ENCODE data around the gene CDC73. TPM values are rescaled to one million over a fixed set of nuclear protein-coding genes. Genes with fewer than 3 reads are reported as not detected.

The CDC73 gene
- total RNA-seq, 1 donor from 2014 or later: 49.2 TPM

DNA sequence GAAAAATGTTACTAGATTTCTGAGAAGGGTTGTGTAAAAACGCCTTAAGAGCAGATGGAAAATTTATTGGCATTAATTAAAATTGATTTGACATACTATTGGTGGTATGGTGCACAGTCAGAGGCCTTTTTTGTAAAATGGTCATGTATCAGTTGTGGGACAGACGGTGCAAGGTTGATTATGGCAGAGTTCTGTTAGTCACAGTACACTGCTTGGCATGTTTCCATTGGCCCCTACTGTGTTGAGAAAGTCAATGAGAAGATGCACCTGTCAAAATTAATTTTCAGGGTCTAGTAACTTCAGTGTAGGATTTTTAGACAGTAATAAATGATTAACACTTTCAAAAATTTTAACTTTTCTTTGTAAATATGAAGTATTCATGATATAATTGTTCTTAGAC lies 60.2 kb downstream of the CDC73 start:
- H3K4me2 ChIP-seq: no peak overlapping the region
- H3K4me3 ChIP-seq: no peak overlapping the region
- no peaks in the 10 kb centered on the region for H3K27me3 Mint-ChIP-seq (ENCODE audit: insufficient read depth, low read depth)
- no peak overlapping the region for H3K9ac ChIP-seq
- H3K4me3 Mint-ChIP-seq: no peak overlapping the region
- H3K36me3 Mint-ChIP-seq: peaks cover 2% of the 10 kb centered on the region
- H3K27ac Mint-ChIP-seq: no peak overlapping the region
- no peaks in the 10 kb centered on the region for H3F3A ChIP-seq (ENCODE audit: low read depth)
- H3K9me3 Mint-ChIP-seq: no peaks in the 10 kb centered on the region
- H3K4me1 Mint-ChIP-seq: peaks cover 22% of the 10 kb centered on the region
- peaks cover 37% of the 10 kb centered on the region for H4K20me1 ChIP-seq (ENCODE audit: low read depth)
- no peaks in the 10 kb centered on the region for H3K27me3 ChIP-seq
- peak overlapping the region; percentile 5 for H3K27ac ChIP-seq
- TF ChIP-seq, protein P1, sequence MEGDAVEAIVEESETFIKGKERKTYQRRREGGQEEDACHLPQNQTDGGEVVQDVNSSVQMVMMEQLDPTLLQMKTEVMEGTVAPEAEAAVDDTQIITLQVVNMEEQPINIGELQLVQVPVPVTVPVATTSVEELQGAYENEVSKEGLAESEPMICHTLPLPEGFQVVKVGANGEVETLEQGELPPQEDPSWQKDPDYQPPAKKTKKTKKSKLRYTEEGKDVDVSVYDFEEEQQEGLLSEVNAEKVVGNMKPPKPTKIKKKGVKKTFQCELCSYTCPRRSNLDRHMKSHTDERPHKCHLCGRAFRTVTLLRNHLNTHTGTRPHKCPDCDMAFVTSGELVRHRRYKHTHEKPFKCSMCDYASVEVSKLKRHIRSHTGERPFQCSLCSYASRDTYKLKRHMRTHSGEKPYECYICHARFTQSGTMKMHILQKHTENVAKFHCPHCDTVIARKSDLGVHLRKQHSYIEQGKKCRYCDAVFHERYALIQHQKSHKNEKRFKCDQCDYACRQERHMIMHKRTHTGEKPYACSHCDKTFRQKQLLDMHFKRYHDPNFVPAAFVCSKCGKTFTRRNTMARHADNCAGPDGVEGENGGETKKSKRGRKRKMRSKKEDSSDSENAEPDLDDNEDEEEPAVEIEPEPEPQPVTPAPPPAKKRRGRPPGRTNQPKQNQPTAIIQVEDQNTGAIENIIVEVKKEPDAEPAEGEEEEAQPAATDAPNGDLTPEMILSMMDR (IDR thresholded peaks at IDR 0.05): no peak
- no peak for TF ChIP-seq EZH2 (IDR thresholded peaks at IDR 0.05)
- no peak for TF ChIP-seq EZH2phosphoT487 (IDR thresholded peaks at IDR 0.05)
- H3K79me2 ChIP-seq (ENCODE audit: low read depth): peaks cover 47% of the 10 kb centered on the region
- H3K4me1 ChIP-seq: peaks cover 19% of the 10 kb centered on the region
- H2AFZ ChIP-seq (replicated peaks): no peak overlapping the region
- H3K9me3 ChIP-seq (ENCODE audit: low read depth): no peaks in the 10 kb centered on the region
- no peaks in the 10 kb centered on the region for H3K36me3 ChIP-seq
- DNase-seq (ENCODE audit: low spot score): no peak

DNA sequence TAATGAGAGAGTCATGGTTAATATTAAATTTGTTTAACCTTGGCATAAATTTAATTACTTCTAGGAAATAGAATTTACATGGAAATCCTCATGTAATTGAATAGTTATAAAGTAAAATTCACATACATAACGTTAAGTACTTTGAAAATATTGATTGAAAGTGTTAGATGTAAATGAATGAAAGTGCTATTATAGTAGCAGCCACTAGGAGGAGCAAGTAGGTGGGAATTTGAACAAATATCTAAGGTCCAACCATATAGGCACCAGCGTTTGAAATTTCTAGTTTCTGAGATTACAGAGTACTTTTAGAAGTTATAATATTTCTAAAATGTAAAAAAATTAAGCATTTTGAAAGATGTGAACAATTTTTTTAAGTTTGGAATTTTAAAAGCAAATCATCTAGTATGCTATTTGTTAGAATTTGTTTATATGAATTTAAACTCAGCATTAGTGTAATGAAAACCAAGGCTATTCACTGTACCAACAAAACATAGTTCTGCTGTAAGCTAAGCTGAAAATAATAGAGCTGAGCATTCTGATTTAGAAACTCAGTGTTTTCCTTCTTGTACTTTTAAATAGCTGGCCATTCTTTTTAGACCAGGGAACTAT lies 61.3 kb downstream of the CDC73 start:
- Histone ChIP-seq H3K27me3 (no peaks in the 10 kb centered on the region), H3K9ac (no peak overlapping the region), H3K9me3 (ENCODE audit: low read depth) (no peaks in the 10 kb centered on the region), H3K4me2 (no peak overlapping the region), H2AFZ (replicated peaks) (no peak overlapping the region), H4K20me1 (ENCODE audit: low read depth) (peaks cover 37% of the 10 kb centered on the region), H3K36me3 (no peaks in the 10 kb centered on the region), H3K79me2 (ENCODE audit: low read depth) (peaks cover 59% of the 10 kb centered on the region), H3K27ac (no peak overlapping the region), H3K4me1 (peaks cover 19% of the 10 kb centered on the region), H3K4me3 (no peak overlapping the region), H3F3A (ENCODE audit: low read depth) (no peaks in the 10 kb centered on the region)
- no peak overlapping the region for H3K27ac Mint-ChIP-seq
- H3K4me1 Mint-ChIP-seq: peaks cover 29% of the 10 kb centered on the region
- H3K27me3 Mint-ChIP-seq (ENCODE audit: insufficient read depth, low read depth): no peaks in the 10 kb centered on the region
- DNase-seq (ENCODE audit: low spot score): peak; percentile 50
- TF ChIP-seq EZH2phosphoT487 (IDR thresholded peaks at IDR 0.05): no peak
- TF ChIP-seq, protein P1 (IDR thresholded peaks at IDR 0.05): peak; percentile 91
- no peak overlapping the region for H3K4me3 Mint-ChIP-seq
- H3K36me3 Mint-ChIP-seq: no peaks in the 10 kb centered on the region
- no peaks in the 10 kb centered on the region for H3K9me3 Mint-ChIP-seq

DNA sequence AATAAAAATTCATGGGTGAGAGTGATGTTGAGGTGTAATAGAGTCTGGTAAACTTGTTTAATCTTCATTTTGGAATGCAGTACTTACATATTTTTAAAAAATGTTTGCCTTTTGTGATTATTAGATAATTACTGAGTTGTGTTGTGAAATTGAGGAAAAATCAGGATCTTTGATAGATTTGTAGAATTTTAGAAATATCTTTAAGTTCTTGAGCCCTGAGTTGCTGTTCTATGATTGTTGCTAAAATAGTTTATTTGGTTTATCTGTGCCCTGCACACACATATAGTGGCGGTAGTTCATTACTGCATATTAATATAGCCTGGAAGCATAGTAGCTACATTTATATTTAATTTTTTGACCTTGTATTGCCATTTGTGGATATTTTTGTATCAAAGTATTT lies 62.9 kb downstream of the CDC73 start:
- Mint-ChIP-seq H3K36me3 (no peaks in the 10 kb centered on the region), H3K4me1 (peaks cover 29% of the 10 kb centered on the region), H3K27me3 (ENCODE audit: insufficient read depth, low read depth) (no peaks in the 10 kb centered on the region), H3K4me3 (no peak overlapping the region), H3K27ac (no peak overlapping the region), H3K9me3 (no peaks in the 10 kb centered on the region)
- no peak for TF ChIP-seq EZH2phosphoT487 (IDR thresholded peaks at IDR 0.05)
- TF ChIP-seq, protein P1 (IDR thresholded peaks at IDR 0.05): no peak
- no peak for TF ChIP-seq EZH2 (IDR thresholded peaks at IDR 0.05)
- Histone ChIP-seq H3K27me3 (no peaks in the 10 kb centered on the region), H3K4me2 (no peak overlapping the region), H3K9me3 (ENCODE audit: low read depth) (no peaks in the 10 kb centered on the region), H2AFZ (replicated peaks) (no peak overlapping the region), H3K27ac (no peak overlapping the region), H3F3A (ENCODE audit: low read depth) (no peaks in the 10 kb centered on the region), H3K4me1 (peaks cover 19% of the 10 kb centered on the region), H3K79me2 (ENCODE audit: low read depth) (peaks cover 66% of the 10 kb centered on the region), H3K9ac (no peak overlapping the region), H4K20me1 (ENCODE audit: low read depth) (peaks cover 29% of the 10 kb centered on the region), H3K36me3 (no peaks in the 10 kb centered on the region), H3K4me3 (no peak overlapping the region)
- DNase-seq (ENCODE audit: low spot score): no peak
